NCI-H460 (cell line): Measurements from ENCODE around the gene C4BPA. TPM values are rescaled to one million over a fixed set of nuclear protein-coding genes. Genes with fewer than 3 reads are reported as not detected.

ENCODE experiments used
- DNase-seq: peaks from one replicate; pipeline ENCODE4 v3.0.0-alpha.2; 2016; ENCODE audit warnings: low read depth; ENCODE audit errors: extremely low read depth
- small RNA-seq, 2 experiments: library from RNA; depleted of rRNA; stranded (forward); fragments of <200 nt; gene quantifications; one replicate each; pipeline ENCODE3, GENCODE V24; 2014
- total RNA-seq: library from RNA; depleted of rRNA; stranded (reverse); fragments of >200 nt; shearing (Covaris generic); gene quantifications from 2 replicates; pipeline ENCODE4 v1.2.3, GENCODE V29; 2014; rRNA removed

The C4BPA gene
- total RNA-seq, 1 experiment from 2014 or later = not detected

- no peak for DNase-seq
Measured at GRCh38 chr1:207174913-207175312, 70.9 kb downstream of the C4BPA start.

GRCh38 chr1:207179036-207179435, 75.0 kb downstream of the C4BPA start:
- no peak for DNase-seq

- DNase-seq = peak; percentile 49
Measured at GRCh38 chr1:207181847-207182246, 77.8 kb downstream of the C4BPA start.

- no peak for DNase-seq
Measured at GRCh38 chr1:207186503-207186902, 82.5 kb downstream of the C4BPA start.

- DNase-seq = no peak
Measured at GRCh38 chr1:207188901-207189300, 84.9 kb downstream of the C4BPA start.

GRCh38 chr1:207191061-207191460, 87.0 kb downstream of the C4BPA start:
- DNase-seq = no peak

DNA sequence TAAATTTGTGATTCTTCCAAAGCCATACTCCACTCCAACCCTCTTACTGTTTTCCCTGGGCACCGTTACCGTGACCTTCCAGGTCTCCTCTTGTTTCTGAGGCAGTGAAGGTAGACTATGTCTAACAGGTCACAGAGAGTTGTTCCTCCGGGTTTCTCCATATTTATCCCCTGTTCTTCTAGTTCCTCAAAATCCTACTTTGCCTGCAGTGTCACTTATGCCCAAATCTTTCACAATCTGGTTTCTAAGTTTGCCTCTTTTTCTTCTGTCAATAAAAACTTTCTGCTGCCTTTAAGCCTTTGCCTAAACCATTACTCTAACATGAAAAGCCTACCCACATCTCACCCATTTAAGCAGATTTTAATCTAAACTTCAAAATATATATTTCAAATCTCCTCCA, 87.7 kb downstream of the C4BPA start:
- no peak for DNase-seq

DNA sequence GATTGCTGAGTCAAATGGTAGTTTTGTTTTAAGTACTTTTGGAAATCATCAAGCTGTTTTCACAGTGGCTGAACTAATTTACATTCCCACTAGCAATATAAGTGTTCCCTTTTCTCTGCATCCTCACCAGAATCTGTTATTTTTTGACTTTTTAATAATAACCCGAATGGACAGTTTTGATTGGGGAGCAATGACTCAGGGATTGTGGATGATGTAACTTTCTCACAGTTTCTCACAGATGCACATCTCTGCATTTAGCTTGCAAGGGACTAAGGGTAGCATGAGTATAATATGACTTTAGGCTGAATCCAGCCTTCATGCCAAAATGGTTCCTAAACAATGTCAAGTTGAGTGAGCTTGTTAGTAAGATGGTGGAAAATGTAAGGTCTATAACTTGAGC, 90.2 kb downstream of the C4BPA start:
- DNase-seq = no peak

Small RNA genes lying within 50 kb of the gene (small RNA-seq; reads per million reads assigned to genes)
- gene AL445493.1 = 0 reads per million in 2 experiments

Other genes starting within 250 kb of the C4BPA start
- gene IL20, start 238.6 kb upstream of the C4BPA start, total RNA-seq = not detected in 2 replicates
- not detected in 2 replicates for gene IL24, start 206.8 kb upstream of the C4BPA start, total RNA-seq
- not detected in 2 replicates for gene FCMR, start 182.3 kb upstream of the C4BPA start, total RNA-seq
- gene PIGR, start 157.8 kb upstream of the C4BPA start, total RNA-seq = not detected in 2 replicates
- not detected in 2 replicates for gene FCAMR, start 133.8 kb upstream of the C4BPA start, total RNA-seq
- not detected in 2 replicates for gene C1orf116, start 71.5 kb upstream of the C4BPA start, total RNA-seq
- 27.9 and 31.9 TPM in 2 replicates for gene YOD1, start 53.0 kb upstream of the C4BPA start, total RNA-seq
- 4.3 and 4.4 TPM in 2 replicates for gene PFKFB2, start 51.0 kb upstream of the C4BPA start, total RNA-seq
- gene C4BPB, start 15.4 kb upstream of the C4BPA start, total RNA-seq = not detected in 2 replicates
- 1,455 and 1,516 TPM in 2 replicates for gene CD55, start 217.4 kb downstream of the C4BPA start, total RNA-seq